ENCODE measurements around the gene DENND4C.

The DENND4C gene

DNA sequence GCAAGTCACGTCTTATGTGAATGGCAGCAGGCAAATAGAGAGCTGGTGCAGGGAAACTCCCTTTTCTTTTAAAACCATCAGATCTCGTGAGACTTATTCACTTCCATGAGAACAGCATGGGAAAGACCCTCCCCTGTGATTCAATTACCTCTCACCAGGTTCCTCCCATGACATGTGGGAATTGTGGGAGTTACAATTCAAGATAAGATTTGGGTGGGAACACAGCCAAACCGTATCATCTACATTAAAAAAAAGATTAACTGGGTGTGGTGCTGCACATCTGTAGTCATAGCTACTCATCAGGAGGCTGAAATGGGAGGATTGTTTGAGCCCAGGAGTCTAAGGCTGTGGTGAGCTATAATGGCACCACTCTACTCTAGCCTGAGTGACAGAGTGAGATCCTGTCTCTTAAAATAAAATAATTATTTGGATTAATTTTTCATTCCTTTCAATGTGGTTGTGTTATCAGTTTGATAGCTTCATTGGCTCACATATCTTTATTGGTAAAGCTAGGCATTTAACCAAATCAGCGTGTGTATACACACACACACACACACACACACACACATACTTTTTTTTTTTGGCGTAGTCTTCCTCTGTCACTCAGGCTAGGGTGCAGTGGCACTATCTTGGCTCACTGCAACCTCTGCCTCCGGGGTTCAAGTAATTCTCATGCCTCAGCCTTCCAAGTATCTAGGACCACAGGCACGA, 21.8 kb downstream of the DENND4C start:
- Histone ChIP-seq H3K36me3 (ENCODE audit: low read length) (no peaks in the 10 kb centered on the region), H3K9me2 (replicated peaks; ENCODE audit: insufficient read depth, low read length) (no peaks in the 10 kb centered on the region), H3K9me3 (ENCODE audit: insufficient read depth, low read length) (no peaks in the 10 kb centered on the region), H3F3A (ENCODE audit: insufficient read depth) (no peaks in the 10 kb centered on the region), H4K20me1 (ENCODE audit: low read depth, low read length) (peaks cover 6% of the 10 kb centered on the region), H2AFZ (ENCODE audit: low read depth, low read length, severe bottlenecking) (no peak overlapping the region), H3K27ac (ENCODE audit: low read depth, low read length) (no peak overlapping the region), H3K9ac (ENCODE audit: low read length) (no peak overlapping the region), H3K4me2 (ENCODE audit: low read depth, low read length, poor library complexity, severe bottlenecking) (no peak overlapping the region), H3K4me3 (ENCODE audit: insufficient read depth, low read length, poor library complexity, severe bottlenecking) (no peak overlapping the region), H3K79me2 (ENCODE audit: insufficient read depth, low read length) (peaks cover 11% of the 10 kb centered on the region; the same call in 1 of the 2 replicates), H3K27me3 (ENCODE audit: low read length) (no peaks in the 10 kb centered on the region)
- no peak for TF ChIP-seq CTCF (IDR thresholded peaks at IDR 0.05; ENCODE audit: insufficient read depth, low read length, poor library complexity, severe bottlenecking)
- no peak for TF ChIP-seq EZH2phosphoT487 (conservative IDR thresholded peaks at IDR 0.05; ENCODE audit: low read length)

DNA sequence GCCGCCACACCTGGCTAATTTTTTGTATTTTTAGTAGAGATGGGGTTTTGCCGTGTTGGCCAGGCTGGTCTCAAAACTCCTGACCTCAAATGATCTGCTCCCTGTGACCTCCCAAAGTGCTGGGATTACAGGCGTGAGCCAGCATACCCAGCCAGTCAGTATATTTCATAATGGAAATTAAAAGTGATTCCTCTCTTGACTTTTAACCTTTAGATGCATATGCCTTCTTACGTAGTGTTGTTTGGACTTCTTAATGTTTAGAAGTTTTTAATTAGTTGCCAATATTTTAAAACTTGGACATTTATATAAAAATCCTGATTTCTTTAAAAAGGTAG, 22.4 kb downstream of the DENND4C start:
- H4K20me1 ChIP-seq (ENCODE audit: low read depth, low read length) = peaks cover 8% of the 10 kb centered on the region
- H3K27me3 ChIP-seq (ENCODE audit: low read length) = no peaks in the 10 kb centered on the region
- H3K4me3 ChIP-seq (ENCODE audit: insufficient read depth, low read length, poor library complexity, severe bottlenecking) = no peak overlapping the region
- no peak overlapping the region for H3K27ac ChIP-seq (ENCODE audit: low read depth, low read length)
- no peak for TF ChIP-seq CTCF (IDR thresholded peaks at IDR 0.05; ENCODE audit: insufficient read depth, low read length, poor library complexity, severe bottlenecking)
- no peak for TF ChIP-seq EZH2phosphoT487 (conservative IDR thresholded peaks at IDR 0.05; ENCODE audit: low read length)
- H3K36me3 ChIP-seq (ENCODE audit: low read length) = no peaks in the 10 kb centered on the region
- H3K9me3 ChIP-seq (ENCODE audit: insufficient read depth, low read length) = no peaks in the 10 kb centered on the region
- H3F3A ChIP-seq (ENCODE audit: insufficient read depth) = no peaks in the 10 kb centered on the region
- no peak overlapping the region for H3K9ac ChIP-seq (ENCODE audit: low read length)
- peaks cover 10% of the 10 kb centered on the region; the same call in 1 of the 2 replicates for H3K79me2 ChIP-seq (ENCODE audit: insufficient read depth, low read length)
- no peaks in the 10 kb centered on the region for H3K9me2 ChIP-seq (replicated peaks; ENCODE audit: insufficient read depth, low read length)
- no peak overlapping the region for H2AFZ ChIP-seq (ENCODE audit: low read depth, low read length, severe bottlenecking)
- no peak overlapping the region for H3K4me2 ChIP-seq (ENCODE audit: low read depth, low read length, poor library complexity, severe bottlenecking)

GRCh38 chr9:19255112-19255511, 24.6 kb downstream of the DENND4C start:
- Histone ChIP-seq H3K9me3 (ENCODE audit: insufficient read depth, low read length) (no peaks in the 10 kb centered on the region), H3K27ac (ENCODE audit: low read depth, low read length) (no peak overlapping the region), H3K4me2 (ENCODE audit: low read depth, low read length, poor library complexity, severe bottlenecking) (no peak overlapping the region), H3K27me3 (ENCODE audit: low read length) (no peaks in the 10 kb centered on the region), H3K79me2 (ENCODE audit: insufficient read depth, low read length) (no peaks in the 10 kb centered on the region), H3F3A (ENCODE audit: insufficient read depth) (no peaks in the 10 kb centered on the region), H4K20me1 (ENCODE audit: low read depth, low read length) (peaks cover 8% of the 10 kb centered on the region), H3K4me3 (ENCODE audit: insufficient read depth, low read length, poor library complexity, severe bottlenecking) (no peak overlapping the region), H3K36me3 (ENCODE audit: low read length) (no peaks in the 10 kb centered on the region), H3K9me2 (replicated peaks; ENCODE audit: insufficient read depth, low read length) (no peaks in the 10 kb centered on the region), H3K9ac (ENCODE audit: low read length) (no peak overlapping the region), H2AFZ (ENCODE audit: low read depth, low read length, severe bottlenecking) (no peak overlapping the region)
- TF ChIP-seq CTCF (IDR thresholded peaks at IDR 0.05; ENCODE audit: insufficient read depth, low read length, poor library complexity, severe bottlenecking) = no peak
- no peak for TF ChIP-seq EZH2phosphoT487 (conservative IDR thresholded peaks at IDR 0.05; ENCODE audit: low read length)

Measured in SU-DHL-6 (cell line).